HCT116 (cell line): ENCODE data around the gene PIK3R1. TPM values are rescaled to one million over a fixed set of nuclear protein-coding genes. Genes with fewer than 3 reads are reported as not detected.

ENCODE experiments used
- ATAC-seq: fragments of 200-7000 bp; cut with Tn5 transposase; 2 replicates; pipeline ENCODE4 v1.9.1; 2020; ENCODE audit warnings: mild to moderate bottlenecking, moderate library complexity
- BruUV-seq: library from RNA; stranded (reverse); fragments of 400-500 nt; replicated peaks from 2 replicates; lab custom pipeline; 2021; lab: Mats Ljungman, UMichigan
- CTCF ChIA-PET: fragments of 300-600 bp; sonication (Branson Sonifier 250); formaldehyde crosslinking; loops from one replicate; lab custom pipeline; 2021; ENCODE audit warnings: antibody characterized with exemption; lab: Charles Lee
- POLR2A ChIA-PET: fragments of 300-600, 350-600 bp; sonication (Branson Sonifier 250); formaldehyde crosslinking; loops from one replicate; lab custom pipeline; 2021; ENCODE audit warnings: antibody characterized with exemption; lab: Charles Lee
- RAD21 ChIA-PET, 2 experiments: fragments of 300-600 bp; sonication (Branson Sonifier 250); formaldehyde crosslinking; loops; one replicate each; lab custom pipeline; 2023; ENCODE audit warnings: low total read pairs in 2 of 2; ENCODE audit not compliant: uncharacterized antibody in 2 of 2, unreplicated experiment in 2 of 2, low non-redundant PET in 1 of 2; lab: Charles Lee
- DNase-seq: peaks from one replicate; pipeline ENCODE4 v3.0.0-alpha.2; 2010; ENCODE audit warnings: low read depth, low spot score
- H2AFZ ChIP-seq: fragments of 200-600 bp; shearing (Covaris generic), sonication (generic); 2 replicates; pipeline ENCODE4 v1.6.1; 2017; ENCODE audit warnings: low read depth, mixed run types, mixed read lengths, antibody characterized with exemption, low read length; ENCODE audit not compliant: poor library complexity, severe bottlenecking
- H3K27ac ChIP-seq: 2 replicates; pipeline ENCODE4 v1.5.1; 2012; ENCODE audit warnings: low read depth, low read length
- H3K27me3 ChIP-seq: fragments of 200-600 bp; sonication (generic); 2 replicates; pipeline ENCODE4 v1.6.1; 2016; ENCODE audit warnings: mixed run types, low read length, mixed read lengths; ENCODE audit not compliant: insufficient read depth
- H3K36me3 ChIP-seq, 2 experiments: fragments of 200-500 bp in 1 of 2; fragments of 200-600 bp in 1 of 2; sonication (Bioruptor generic) in 1 of 2; sonication (generic) in 1 of 2; 2 replicates each; pipeline versions ENCODE4 v1.5.1 to v1.6.1; 2014 to 2016; ENCODE audit warnings: low read length in 2 of 2, inconsistent platforms in 1 of 2, mixed read lengths in 1 of 2, mixed run types in 1 of 2; ENCODE audit not compliant: insufficient read depth in 2 of 2, control insufficient read depth in 1 of 2
- H3K4me1 ChIP-seq, 2 experiments: fragments of 200-600 bp in 1 of 2; sonication (generic) in 1 of 2; 2 replicates each; pipeline versions ENCODE4 v1.5.1 to v1.6.1; 2012 to 2017; ENCODE audit warnings: low read length in 2 of 2, inconsistent platforms in 1 of 2, mild to moderate bottlenecking in 1 of 2, mixed read lengths in 1 of 2, mixed run types in 1 of 2, moderate library complexity in 1 of 2; ENCODE audit not compliant: insufficient read depth in 2 of 2, control insufficient read depth in 1 of 2
- H3K4me2 ChIP-seq: fragments of 200-600 bp; sonication (generic); 2 replicates; pipeline ENCODE4 v1.6.1; 2017; ENCODE audit warnings: mixed run types, low read length, mixed read lengths
- H3K4me3 ChIP-seq, 2 experiments: fragments of 200-600 bp in 1 of 2; sonication (generic) in 1 of 2; replicated peaks in 1 of 2; 2 replicates each; pipeline ENCODE4 v1.5.1; 2011 to 2016; ENCODE audit warnings: low read length in 2 of 2, control low read depth in 1 of 2, low read depth in 1 of 2, mild to moderate bottlenecking in 1 of 2, mixed read lengths in 1 of 2, mixed run types in 1 of 2
- H3K79me2 ChIP-seq: fragments of 200-600 bp; sonication (generic); 2 replicates; pipeline ENCODE4 v1.6.1; 2017; ENCODE audit warnings: mild to moderate bottlenecking, mixed run types, low read length, moderate library complexity, mixed read lengths; ENCODE audit not compliant: insufficient read depth
- H3K9ac ChIP-seq: fragments of 200-600 bp; sonication (generic); 2 replicates; pipeline ENCODE4 v1.6.1; 2016; ENCODE audit warnings: low read length, mixed read lengths
- H3K9me2 ChIP-seq: fragments of 200-600 bp; sonication (generic), shearing (Covaris generic); 2 replicates; pipeline ENCODE4 v1.6.1; 2017; ENCODE audit warnings: mixed run types, mild to moderate bottlenecking, moderate library complexity; ENCODE audit not compliant: insufficient read depth
- H3K9me3 ChIP-seq, 2 experiments: fragments of 200-500 bp in 1 of 2; fragments of 200-600 bp in 1 of 2; sonication (Bioruptor generic) in 1 of 2; sonication (generic) in 1 of 2; 2 replicates each; pipeline ENCODE4 v1.6.1; 2014 to 2017; ENCODE audit warnings: low read length in 2 of 2, mixed read lengths in 2 of 2, inconsistent platforms in 1 of 2, low read depth in 1 of 2, mild to moderate bottlenecking in 1 of 2, mixed run types in 1 of 2, moderate library complexity in 1 of 2; ENCODE audit not compliant: control insufficient read depth in 1 of 2, insufficient read depth in 1 of 2
- H4K20me1 ChIP-seq: fragments of 200-600 bp; sonication (generic), shearing (Covaris generic); 2 replicates; pipeline ENCODE4 v1.6.1; 2017; ENCODE audit warnings: mixed run types, mild to moderate bottlenecking, moderate library complexity; ENCODE audit not compliant: insufficient read depth
- ELF1 ChIP-seq: IDR thresholded peaks from 2 replicates; pipeline ENCODE4 v1.6.1; 2012; ENCODE audit warnings: low read depth, borderline replicate concordance
- EZH2phosphoT487 ChIP-seq: fragments of 200-600 bp; IDR thresholded peaks from 2 replicates; pipeline ENCODE4 v1.6.1; 2018; ENCODE audit warnings: antibody characterized with exemption, borderline replicate concordance
- JUND ChIP-seq: IDR thresholded peaks from 2 replicates; pipeline ENCODE4 v1.6.1; 2012
- MAX ChIP-seq: IDR thresholded peaks from 2 replicates; pipeline ENCODE4 v1.6.1; 2012
- RAD21 ChIP-seq: IDR thresholded peaks from 2 replicates; pipeline ENCODE4 v1.6.1; 2012; ENCODE audit warnings: low read depth, mild to moderate bottlenecking
- SIN3A ChIP-seq: IDR thresholded peaks from 2 replicates; pipeline ENCODE4 v1.6.1; 2012; ENCODE audit warnings: low read depth
- SP1 ChIP-seq: IDR thresholded peaks from 2 replicates; pipeline ENCODE4 v1.6.1; 2012; ENCODE audit warnings: low read depth
- SRF ChIP-seq: IDR thresholded peaks from 2 replicates; pipeline ENCODE4 v1.6.1; 2012; ENCODE audit warnings: low read depth
- YY1 ChIP-seq: IDR thresholded peaks from 2 replicates; pipeline ENCODE4 v1.6.1; 2011; ENCODE audit warnings: low read length, low read depth, moderate library complexity, mild to moderate bottlenecking; ENCODE audit not compliant: insufficient replicate concordance; ENCODE audit errors: extremely low read depth
- intact Hi-C: fragments of 100-400 bp; cut with micrococcal nuclease; formaldehyde crosslinking; loops from 2 replicates; pipeline ENCODE4 v1.10.0; 2022
- total RNA-seq: library from RNA; stranded (reverse); gene quantifications from one replicate; pipeline ENCODE4 v1.2.1, GENCODE V29; 2021; ENCODE audit not compliant: unreplicated experiment
- TF ChIP-seq, protein P1 (sequence below), 3 experiments: fragments of 200-600 bp in 1 of 3; sonication (generic) in 1 of 3; IDR thresholded peaks in 2 of 3; conservative IDR thresholded peaks in 1 of 3; 2 replicates each; pipeline ENCODE4 v1.5.1; 2012 to 2017; ENCODE audit warnings: low read depth in 2 of 3, low read length in 2 of 3, antibody characterized with exemption in 1 of 3, borderline replicate concordance in 1 of 3, control low read depth in 1 of 3, mild to moderate bottlenecking in 1 of 3, mixed read lengths in 1 of 3, mixed run types in 1 of 3, moderate library complexity in 1 of 3; ENCODE audit not compliant: insufficient read depth in 1 of 3
- TF ChIP-seq, protein P2 (sequence below): IDR thresholded peaks from 2 replicates; pipeline ENCODE4 v1.6.1; 2012

The PIK3R1 gene
- total RNA-seq, 1 experiment from 2014 or later: 7.2 TPM

DNA sequence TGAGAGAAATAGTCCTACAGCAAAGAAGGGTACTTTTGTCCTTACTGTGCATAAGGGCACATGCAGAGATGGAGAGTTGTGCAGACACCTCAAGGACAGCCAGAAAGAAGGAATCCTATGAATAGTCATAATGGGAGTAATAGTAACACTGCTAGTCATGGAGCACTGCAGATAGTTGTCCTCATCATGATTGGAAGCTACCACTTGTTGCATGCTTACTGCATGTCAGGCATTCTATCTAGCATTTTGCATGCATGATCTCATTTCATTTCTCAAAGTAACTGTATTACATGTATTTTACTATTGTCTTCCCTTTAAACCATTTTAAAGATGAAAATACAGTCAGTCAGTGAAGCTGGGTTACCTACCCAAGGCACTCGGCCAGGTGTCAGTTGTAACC is 81.3 kb downstream of the PIK3R1 start:
- POLR2A ChIA-PET: no interaction called here
- RAD21 ChIA-PET: no interaction called here
- no peak overlapping the region for H3K4me2 ChIP-seq
- intact Hi-C loops: no loop called here
- CTCF ChIA-PET: interaction anchor here (1.8 kb wide), 1 partner anchor 162 kb away, joined by 4 read pairs; no protein-coding TSS in a partner anchor
- H3K4me1 ChIP-seq: peaks cover 3 to 11% of the 10 kb centered on the region in 2 experiments; a peak in 2 of 4 replicates
- H3K4me3 ChIP-seq: no peak overlapping the region
- DNase-seq (no peak), ATAC-seq (no peak)
- H3K9me3 ChIP-seq: no peaks in the 10 kb centered on the region
- no peaks in the 10 kb centered on the region for H3K79me2 ChIP-seq
- H3K27ac ChIP-seq: no peak overlapping the region
- no peak overlapping the region for H2AFZ ChIP-seq
- no peak overlapping the region for H3K9ac ChIP-seq
- no peaks in the 10 kb centered on the region for H3K27me3 ChIP-seq
- H4K20me1 ChIP-seq: no peaks in the 10 kb centered on the region
- BruUV-seq: no TSS peak
- H3K9me2 ChIP-seq: no peaks in the 10 kb centered on the region
- H3K36me3 ChIP-seq: peaks cover 9 to 11% of the 10 kb centered on the region in 2 experiments; a peak in 1 of 4 replicates
- TF ChIP-seq EZH2phosphoT487: no peak
- no peak for TF ChIP-seq MAX
- no peak for TF ChIP-seq ELF1
- TF ChIP-seq SP1: no peak
- TF ChIP-seq JUND: no peak
- no peak for TF ChIP-seq RAD21
- TF ChIP-seq, protein P1, sequence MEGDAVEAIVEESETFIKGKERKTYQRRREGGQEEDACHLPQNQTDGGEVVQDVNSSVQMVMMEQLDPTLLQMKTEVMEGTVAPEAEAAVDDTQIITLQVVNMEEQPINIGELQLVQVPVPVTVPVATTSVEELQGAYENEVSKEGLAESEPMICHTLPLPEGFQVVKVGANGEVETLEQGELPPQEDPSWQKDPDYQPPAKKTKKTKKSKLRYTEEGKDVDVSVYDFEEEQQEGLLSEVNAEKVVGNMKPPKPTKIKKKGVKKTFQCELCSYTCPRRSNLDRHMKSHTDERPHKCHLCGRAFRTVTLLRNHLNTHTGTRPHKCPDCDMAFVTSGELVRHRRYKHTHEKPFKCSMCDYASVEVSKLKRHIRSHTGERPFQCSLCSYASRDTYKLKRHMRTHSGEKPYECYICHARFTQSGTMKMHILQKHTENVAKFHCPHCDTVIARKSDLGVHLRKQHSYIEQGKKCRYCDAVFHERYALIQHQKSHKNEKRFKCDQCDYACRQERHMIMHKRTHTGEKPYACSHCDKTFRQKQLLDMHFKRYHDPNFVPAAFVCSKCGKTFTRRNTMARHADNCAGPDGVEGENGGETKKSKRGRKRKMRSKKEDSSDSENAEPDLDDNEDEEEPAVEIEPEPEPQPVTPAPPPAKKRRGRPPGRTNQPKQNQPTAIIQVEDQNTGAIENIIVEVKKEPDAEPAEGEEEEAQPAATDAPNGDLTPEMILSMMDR (IDR thresholded peaks at IDR 0.05 in 2 of 3, conservative IDR thresholded peaks at IDR 0.05 in 1 of 3; ENCODE audit: borderline replicate concordance in 1 of 3, insufficient read depth in 1 of 3, low read depth in 2 of 3, low read length in 2 of 3): no peak
- no peak for TF ChIP-seq SRF
- TF ChIP-seq, protein P2, sequence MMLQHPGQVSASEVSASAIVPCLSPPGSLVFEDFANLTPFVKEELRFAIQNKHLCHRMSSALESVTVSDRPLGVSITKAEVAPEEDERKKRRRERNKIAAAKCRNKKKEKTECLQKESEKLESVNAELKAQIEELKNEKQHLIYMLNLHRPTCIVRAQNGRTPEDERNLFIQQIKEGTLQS: no peak
- TF ChIP-seq SIN3A: no peak
- no peak for TF ChIP-seq YY1
